Fibroblast of lung (primary cell): ENCODE measurements around the gene SCO2.

ENCODE experiments used
- CTCF ChIP-seq, 2 donors: IDR thresholded peaks in 1 of 2; conservative IDR thresholded peaks in 1 of 2; 1 replicate in 1 of 2; 2 replicates in 1 of 2; pipeline ENCODE4 v1.5.1; 2011 to 2012; ENCODE audit warnings: low read length in 2 of 2, control low read depth in 1 of 2, inconsistent platforms in 1 of 2, low read depth in 1 of 2, mild to moderate bottlenecking in 1 of 2
- EZH2 ChIP-seq: IDR thresholded peaks from 2 replicates; pipeline ENCODE4 v1.5.1; 2012; ENCODE audit warnings: low read length, control low read depth, mild to moderate bottlenecking; ENCODE audit errors: missing control alignments

GRCh38 chr22:50574383-50574755 is 49.0 kb upstream of the SCO2 start:
- TF ChIP-seq CTCF (conservative IDR thresholded peaks at IDR 0.05 in 1 of 2, IDR thresholded peaks at IDR 0.05 in 1 of 2; ENCODE audit: low read depth in 1 of 2, low read length in 2 of 2): no peak
- TF ChIP-seq EZH2: no peak
